Neural progenitor cell (in vitro differentiated cells): ENCODE data around the gene SP100. TPM values are rescaled to one million over a fixed set of nuclear protein-coding genes. Genes with fewer than 3 reads are reported as not detected.

Experiments used
- DNase-seq: peaks from one replicate; pipeline ENCODE4 v3.0.0-alpha.2; 2016; ENCODE audit warnings: low spot score
- H2AFZ ChIP-seq: fragments of 200-600 bp; sonication (generic); replicated peaks from 2 replicates; pipeline ENCODE4 v1.6.1; 2016; ENCODE audit warnings: antibody characterized with exemption
- H3F3A ChIP-seq: fragments of 200-600 bp; sonication (generic); 2 replicates; pipeline ENCODE4 v1.6.1; 2016; ENCODE audit warnings: antibody characterized with exemption, low read depth
- H3K27ac ChIP-seq: fragments of 200-600 bp; sonication (generic); 2 replicates; pipeline ENCODE4 v1.5.1; 2016; ENCODE audit warnings: mild to moderate bottlenecking
- H3K27me3 ChIP-seq: fragments of 200-600 bp; sonication (generic); 2 replicates; pipeline ENCODE4 v1.6.1; 2016; ENCODE audit warnings: mild to moderate bottlenecking, moderate library complexity
- H3K36me3 ChIP-seq: fragments of 200-600 bp; sonication (generic); 2 replicates; pipeline ENCODE4 v1.5.1; 2016
- H3K4me1 ChIP-seq: fragments of 200-600 bp; sonication (generic); 2 replicates; pipeline ENCODE4 v1.6.1; 2016; ENCODE audit warnings: mixed run types
- H3K4me2 ChIP-seq: fragments of 200-600 bp; sonication (generic); 2 replicates; pipeline ENCODE4 v1.6.1; 2016
- H3K4me3 ChIP-seq: fragments of 200-600 bp; sonication (generic); 2 replicates; pipeline ENCODE4 v1.5.1; 2016
- H3K79me2 ChIP-seq: fragments of 200-600 bp; sonication (generic); 2 replicates; pipeline ENCODE4 v1.6.1; 2016; ENCODE audit warnings: low read depth
- H3K9ac ChIP-seq: fragments of 200-600 bp; sonication (generic); 2 replicates; pipeline ENCODE4 v1.6.1; 2016
- H3K9me3 ChIP-seq: fragments of 200-600 bp; sonication (generic); 2 replicates; pipeline ENCODE4 v1.5.1; 2016; ENCODE audit warnings: low read depth
- H4K20me1 ChIP-seq: fragments of 200-600 bp; sonication (generic); 2 replicates; pipeline ENCODE4 v1.6.1; 2016; ENCODE audit warnings: low read depth
- H3K27ac Mint-ChIP-seq: 3 replicates; pipeline ENCODE4 v1.8.0; 2021; ENCODE audit warnings: mixed read lengths
- H3K27me3 Mint-ChIP-seq: 2 replicates; pipeline ENCODE4 v1.8.0; 2022; ENCODE audit warnings: low read depth, mild to moderate bottlenecking, inconsistent platforms, moderate library complexity, mixed read lengths; ENCODE audit not compliant: insufficient read depth
- H3K36me3 Mint-ChIP-seq: 3 replicates; pipeline ENCODE4 v1.8.0; 2021; ENCODE audit warnings: mixed read lengths
- H3K4me1 Mint-ChIP-seq: 3 replicates; pipeline ENCODE4 v1.8.0; 2021; ENCODE audit warnings: mixed read lengths
- H3K4me3 Mint-ChIP-seq: 3 replicates; pipeline ENCODE4 v1.8.0; 2021; ENCODE audit warnings: mild to moderate bottlenecking, moderate library complexity, mixed read lengths
- H3K9me3 Mint-ChIP-seq: 3 replicates; pipeline ENCODE4 v1.8.0; 2020; ENCODE audit warnings: mixed read lengths
- EZH2 ChIP-seq: fragments of 200-600 bp; sonication (generic); IDR thresholded peaks from 2 replicates; pipeline ENCODE4 v1.6.1; 2017; ENCODE audit warnings: antibody characterized with exemption, mild to moderate bottlenecking, moderate library complexity
- EZH2phosphoT487 ChIP-seq: fragments of 200-600 bp; sonication (generic); IDR thresholded peaks from 2 replicates; pipeline ENCODE4 v1.6.1; 2017; ENCODE audit warnings: antibody characterized with exemption
- total RNA-seq: library from RNA; depleted of rRNA; stranded (reverse); fragments of >200 nt; gene quantifications from 2 replicates; pipeline ENCODE4 v1.2.3, GENCODE V29; 2015; ENCODE audit warnings: low replicate concordance
- TF ChIP-seq, protein P1 (sequence below): fragments of 200-600 bp; sonication (generic); IDR thresholded peaks from 2 replicates; pipeline ENCODE4 v1.5.1; 2017; ENCODE audit warnings: antibody characterized with exemption, mild to moderate bottlenecking

Gene SP100
- total RNA-seq, 1 donor from 2014 or later = 0.69 TPM

DNA sequence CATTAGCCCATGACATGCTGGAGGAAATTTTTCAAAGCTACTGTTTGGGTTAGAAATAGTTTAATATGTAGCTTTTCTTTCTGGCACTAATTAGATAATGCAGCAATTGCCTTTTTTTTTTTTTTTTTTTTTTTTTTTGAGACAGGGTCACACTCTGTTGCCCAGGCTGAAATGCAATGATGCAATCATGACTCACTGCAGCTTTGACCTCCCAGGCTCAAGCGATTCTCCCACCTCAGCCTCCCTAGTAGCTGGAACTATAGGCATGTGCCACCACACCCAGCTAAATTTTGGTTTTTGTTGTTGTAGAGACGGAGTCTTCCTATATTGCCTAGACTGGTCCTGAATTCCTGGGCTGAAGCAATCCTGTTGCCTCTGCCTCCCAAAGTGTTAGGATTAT is 136.2 kb downstream of the SP100 start:
- H4K20me1 ChIP-seq = no peaks in the 10 kb centered on the region
- H3K4me2 ChIP-seq = no peak overlapping the region
- no peaks in the 10 kb centered on the region for H3K36me3 Mint-ChIP-seq
- H3K27ac ChIP-seq = no peak overlapping the region
- H3K79me2 ChIP-seq = no peaks in the 10 kb centered on the region
- no peaks in the 10 kb centered on the region for H3K4me1 Mint-ChIP-seq
- peaks cover 12% of the 10 kb centered on the region for H3K9me3 Mint-ChIP-seq
- no peak overlapping the region for H3K27ac Mint-ChIP-seq
- no peak overlapping the region for H3K4me3 ChIP-seq
- no peak overlapping the region for H3K4me3 Mint-ChIP-seq
- no peak overlapping the region for H2AFZ ChIP-seq
- no peaks in the 10 kb centered on the region for H3F3A ChIP-seq
- no peak for DNase-seq
- no peaks in the 10 kb centered on the region for H3K4me1 ChIP-seq
- H3K9ac ChIP-seq = no peak overlapping the region
- no peaks in the 10 kb centered on the region for H3K36me3 ChIP-seq
- H3K27me3 Mint-ChIP-seq = peaks cover 9% of the 10 kb centered on the region
- H3K9me3 ChIP-seq = no peaks in the 10 kb centered on the region
- TF ChIP-seq, protein P1, sequence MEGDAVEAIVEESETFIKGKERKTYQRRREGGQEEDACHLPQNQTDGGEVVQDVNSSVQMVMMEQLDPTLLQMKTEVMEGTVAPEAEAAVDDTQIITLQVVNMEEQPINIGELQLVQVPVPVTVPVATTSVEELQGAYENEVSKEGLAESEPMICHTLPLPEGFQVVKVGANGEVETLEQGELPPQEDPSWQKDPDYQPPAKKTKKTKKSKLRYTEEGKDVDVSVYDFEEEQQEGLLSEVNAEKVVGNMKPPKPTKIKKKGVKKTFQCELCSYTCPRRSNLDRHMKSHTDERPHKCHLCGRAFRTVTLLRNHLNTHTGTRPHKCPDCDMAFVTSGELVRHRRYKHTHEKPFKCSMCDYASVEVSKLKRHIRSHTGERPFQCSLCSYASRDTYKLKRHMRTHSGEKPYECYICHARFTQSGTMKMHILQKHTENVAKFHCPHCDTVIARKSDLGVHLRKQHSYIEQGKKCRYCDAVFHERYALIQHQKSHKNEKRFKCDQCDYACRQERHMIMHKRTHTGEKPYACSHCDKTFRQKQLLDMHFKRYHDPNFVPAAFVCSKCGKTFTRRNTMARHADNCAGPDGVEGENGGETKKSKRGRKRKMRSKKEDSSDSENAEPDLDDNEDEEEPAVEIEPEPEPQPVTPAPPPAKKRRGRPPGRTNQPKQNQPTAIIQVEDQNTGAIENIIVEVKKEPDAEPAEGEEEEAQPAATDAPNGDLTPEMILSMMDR = no peak
- no peak for TF ChIP-seq EZH2phosphoT487
- no peak for TF ChIP-seq EZH2
- H3K27me3 ChIP-seq = no peaks in the 10 kb centered on the region

DNA sequence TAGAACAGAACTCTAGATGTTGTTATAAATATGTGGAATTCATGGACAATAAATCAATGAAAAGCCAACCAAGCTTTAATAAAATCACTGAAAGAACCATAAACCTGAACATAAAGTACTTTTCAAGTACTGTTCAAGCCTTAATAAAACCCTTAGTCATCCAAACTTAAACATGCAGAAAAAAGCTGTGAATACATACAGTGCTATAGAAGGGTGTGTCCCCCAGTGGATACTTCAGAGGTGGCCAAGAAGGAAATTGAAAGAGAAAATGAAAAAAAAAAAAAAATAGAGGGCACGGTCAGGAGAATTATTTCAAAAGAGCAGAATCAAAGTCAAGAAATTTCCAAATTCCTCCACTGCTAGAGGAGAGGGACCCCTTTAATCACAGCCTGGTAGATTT is 141.1 kb downstream of the SP100 start:
- Mint-ChIP-seq H3K27ac (no peak overlapping the region), H3K4me3 (no peak overlapping the region), H3K9me3 (peaks cover 12% of the 10 kb centered on the region), H3K4me1 (no peaks in the 10 kb centered on the region), H3K27me3 (peaks cover 3% of the 10 kb centered on the region), H3K36me3 (no peaks in the 10 kb centered on the region)
- H3K4me2 ChIP-seq = no peak overlapping the region
- H3F3A ChIP-seq = no peaks in the 10 kb centered on the region
- H3K9me3 ChIP-seq = no peaks in the 10 kb centered on the region
- TF ChIP-seq EZH2 = no peak
- no peak for TF ChIP-seq EZH2phosphoT487
- TF ChIP-seq, protein P1 = no peak
- H3K4me3 ChIP-seq = no peak overlapping the region
- H4K20me1 ChIP-seq = no peaks in the 10 kb centered on the region
- H3K4me1 ChIP-seq = no peaks in the 10 kb centered on the region
- no peak overlapping the region for H3K9ac ChIP-seq
- H3K36me3 ChIP-seq = no peaks in the 10 kb centered on the region
- H2AFZ ChIP-seq = no peak overlapping the region
- DNase-seq = no peak
- no peak overlapping the region for H3K27ac ChIP-seq
- no peaks in the 10 kb centered on the region for H3K27me3 ChIP-seq
- H3K79me2 ChIP-seq = no peaks in the 10 kb centered on the region

DNA sequence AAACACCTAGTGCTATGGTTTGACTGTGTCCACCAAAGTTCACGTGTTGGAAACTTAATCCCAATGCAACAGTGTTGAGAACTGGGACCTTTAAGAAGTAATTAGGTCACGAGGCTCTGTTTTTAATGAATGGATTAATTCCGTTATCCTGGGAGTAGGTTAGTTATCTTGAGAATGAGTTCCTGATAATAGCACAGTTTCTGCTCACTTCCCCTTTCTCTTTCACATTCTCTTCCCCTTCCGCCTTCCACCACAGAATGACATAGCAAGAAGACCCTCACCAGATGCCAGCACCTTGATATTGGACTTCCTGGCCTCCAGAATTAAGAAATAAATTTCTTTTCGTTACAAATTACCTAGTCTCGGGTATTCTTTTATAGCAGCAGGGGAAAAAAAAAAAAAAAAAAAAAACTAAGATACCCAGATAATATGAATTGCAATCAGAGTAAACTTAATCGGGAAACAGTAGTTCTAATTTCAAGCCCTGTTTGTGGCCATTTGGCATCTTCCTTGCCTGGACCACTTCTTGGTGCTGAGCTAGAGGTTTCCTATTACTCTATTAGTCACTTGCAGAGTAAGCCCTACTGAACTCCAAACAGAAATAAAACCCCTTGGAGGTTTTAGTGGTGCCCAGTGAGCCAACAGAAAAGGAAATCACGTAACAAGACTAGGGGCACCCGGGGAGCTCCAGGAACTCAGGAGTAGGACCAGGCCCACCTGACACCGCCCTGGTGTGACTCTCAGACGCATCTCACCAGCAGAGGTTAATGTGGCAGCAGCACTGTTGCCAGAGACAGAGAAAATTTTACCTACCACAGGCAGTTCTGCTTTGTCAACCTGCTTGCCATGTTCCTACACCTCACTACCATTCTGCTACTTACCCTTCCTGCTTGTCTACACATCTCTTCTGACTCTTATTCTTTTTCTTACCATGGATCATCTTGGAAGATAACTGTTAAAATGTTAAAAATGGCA is 149.1 kb downstream of the SP100 start:
- Histone ChIP-seq H2AFZ (no peak overlapping the region), H3K27ac (no peak overlapping the region), H3K9ac (no peak overlapping the region), H3K36me3 (no peaks in the 10 kb centered on the region), H3K4me1 (no peaks in the 10 kb centered on the region), H3K27me3 (no peaks in the 10 kb centered on the region), H4K20me1 (no peaks in the 10 kb centered on the region), H3K4me2 (no peak overlapping the region), H3K4me3 (no peak overlapping the region), H3F3A (no peaks in the 10 kb centered on the region), H3K79me2 (no peaks in the 10 kb centered on the region), H3K9me3 (no peaks in the 10 kb centered on the region)
- H3K27me3 Mint-ChIP-seq = no peaks in the 10 kb centered on the region
- no peak overlapping the region for H3K4me3 Mint-ChIP-seq
- no peak for TF ChIP-seq EZH2phosphoT487
- H3K4me1 Mint-ChIP-seq = no peaks in the 10 kb centered on the region
- no peak for DNase-seq
- no peak overlapping the region for H3K27ac Mint-ChIP-seq
- H3K36me3 Mint-ChIP-seq = no peaks in the 10 kb centered on the region
- no peaks in the 10 kb centered on the region for H3K9me3 Mint-ChIP-seq

DNA sequence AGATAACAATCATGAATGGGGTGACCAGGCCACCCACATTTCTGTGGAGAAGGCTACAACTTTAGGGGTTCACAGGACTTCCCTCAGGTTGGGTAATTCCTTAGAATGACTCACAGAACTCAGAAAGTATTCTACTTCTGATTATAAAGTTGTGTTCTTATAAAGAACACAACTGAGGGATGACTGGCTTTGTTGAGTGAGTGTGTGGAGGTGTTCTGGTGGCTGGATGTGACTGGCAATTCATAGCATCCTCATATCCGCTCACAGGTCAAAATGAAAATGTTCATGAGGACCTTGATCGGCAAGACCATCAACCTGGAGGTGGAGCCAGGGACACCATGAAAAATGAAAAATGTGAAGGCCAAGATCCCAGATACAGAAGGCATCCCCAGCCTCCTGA is 153.3 kb downstream of the SP100 start:
- peaks cover 2% of the 10 kb centered on the region for H3K27me3 Mint-ChIP-seq
- Histone ChIP-seq H2AFZ (no peak overlapping the region), H3K4me3 (no peak overlapping the region), H3K27ac (no peak overlapping the region), H3K4me2 (no peak overlapping the region), H3K9me3 (no peaks in the 10 kb centered on the region), H3F3A (no peaks in the 10 kb centered on the region), H3K27me3 (no peaks in the 10 kb centered on the region), H3K36me3 (no peaks in the 10 kb centered on the region), H4K20me1 (no peaks in the 10 kb centered on the region), H3K4me1 (no peaks in the 10 kb centered on the region), H3K79me2 (no peaks in the 10 kb centered on the region), H3K9ac (no peak overlapping the region)
- no peaks in the 10 kb centered on the region for H3K4me1 Mint-ChIP-seq
- H3K36me3 Mint-ChIP-seq = no peaks in the 10 kb centered on the region
- no peak for DNase-seq
- TF ChIP-seq EZH2 (no peak), EZH2phosphoT487 (no peak)
- TF ChIP-seq, protein P1 = no peak
- H3K9me3 Mint-ChIP-seq = peaks cover 8% of the 10 kb centered on the region
- H3K4me3 Mint-ChIP-seq = no peak overlapping the region
- H3K27ac Mint-ChIP-seq = no peak overlapping the region
